Measurements from ENCODE around the gene RNF11. TPM values are rescaled to one million over a fixed set of nuclear protein-coding genes. Genes with fewer than 3 reads are reported as not detected.

The RNF11 gene
- total and polyA plus RNA-seq, 2 of the 8 experiments (the other 6 are each of a cell fraction or from before 2014, with no cell fraction given): 49.6 to 54.2 TPM

GRCh38 chr1:51302270-51302669, 66.2 kb downstream of the RNF11 start:
- Histone ChIP-seq H3K4me3 (ENCODE audit: extremely low read depth in 1 of 4, insufficient read depth in 2 of 4, low read depth in 3 of 4, low read length in 4 of 4) (no peak overlapping the region), H2AK5ac (ENCODE audit: low read depth, low read length) (no peak overlapping the region), H4K5ac (ENCODE audit: insufficient read length, low read depth, low read length) (no peak overlapping the region), H3K36me3 (ENCODE audit: control insufficient read depth in 2 of 4, insufficient read depth in 4 of 4, low read length in 3 of 4) (no peaks in the 10 kb centered on the region), H3K18ac (ENCODE audit: extremely low read depth, low read length) (no peak overlapping the region), H3K23me2 (ENCODE audit: low read depth, low read length) (no peaks in the 10 kb centered on the region), H2BK20ac (ENCODE audit: low read length) (no peak overlapping the region), H2AFZ (ENCODE audit: low read length) (no peak overlapping the region), H3K9ac (replicated peaks in 1 of 4; ENCODE audit: extremely low read depth in 1 of 4, low read depth in 3 of 4, low read length in 3 of 4) (no peak overlapping the region), H3K4me2 (ENCODE audit: insufficient read depth in 1 of 2, low read depth in 2 of 2, low read length in 2 of 2) (no peak overlapping the region), H3K4ac (replicated peaks; ENCODE audit: insufficient read length, low read depth, low read length) (no peak overlapping the region), H3K23ac (ENCODE audit: insufficient read length) (no peak overlapping the region), H2BK12ac (ENCODE audit: low read depth, low read length) (no peak overlapping the region), H3K4me1 (replicated peaks in 1 of 4; ENCODE audit: control insufficient read depth in 3 of 4, insufficient read depth in 4 of 4, low read length in 3 of 4) (peaks cover 0 to 6% (median under 1%) of the 10 kb centered on the region in 4 experiments; a peak in 1 of 7 replicates), H3K27me3 (replicated peaks in 1 of 4; ENCODE audit: control insufficient read depth in 3 of 4, extremely low read depth in 1 of 4, insufficient read depth in 3 of 4, low read length in 3 of 4) (no peaks in the 10 kb centered on the region; a peak in 1 of 7 replicates), H2BK15ac (ENCODE audit: low read length) (no peak overlapping the region), H3K9me3 (ENCODE audit: insufficient read depth in 2 of 2, low read depth in 1 of 2, low read length in 1 of 2) (peaks cover 0 to 3% of the 10 kb centered on the region in 2 experiments; a peak in 2 of 4 replicates), H3K79me1 (ENCODE audit: low read depth, low read length) (no peaks in the 10 kb centered on the region), H3K27ac (ENCODE audit: low read depth, low read length) (no peak overlapping the region), H3K14ac (ENCODE audit: insufficient read length) (no peak overlapping the region), H4K91ac (replicated peaks; ENCODE audit: insufficient read length, low read length) (peak overlapping the region; percentile 26), H2BK5ac (ENCODE audit: low read depth, low read length) (no peak overlapping the region), H4K8ac (ENCODE audit: extremely low read depth, insufficient read depth, low read length) (peak overlapping the region; percentile 37), H4K20me1 (replicated peaks in 1 of 2; ENCODE audit: control insufficient read depth in 1 of 2, insufficient read depth in 2 of 2, low read length in 2 of 2) (no peaks in the 10 kb centered on the region), H2BK120ac (replicated peaks; ENCODE audit: low read depth, low read length) (no peak overlapping the region), H3K56ac (replicated peaks; ENCODE audit: insufficient read length, low read depth, low read length) (no peak overlapping the region), H3K79me2 (ENCODE audit: control insufficient read depth in 1 of 2, insufficient read depth in 2 of 2, low read length in 2 of 2) (no peaks in the 10 kb centered on the region; a peak in 1 of 4 replicates)
- no peak for FAIRE-seq
- ChIA-PET CTCF (ENCODE audit: partially characterized antibody) (interaction anchor here (0.5 kb wide), 1 partner anchor 324 kb away, joined by 3 read pairs; no protein-coding TSS in a partner anchor), POLR2A (ENCODE audit: partially characterized antibody) (interaction anchor here (0.8 kb wide), 1 partner anchor 79 kb away, joined by 3 read pairs; no protein-coding TSS in a partner anchor)
- whole genome bisulfite sequencing, 2 experiments (ENCODE audit: extremely low coverage in 1 of 2, insufficient coverage in 1 of 2, insufficient read length in 1 of 2, insufficient replicate concordance in 2 of 2, low coverage in 1 of 2, low lambda C conversion rate in 2 of 2, missing lambda C conversion rate in 1 of 2): 93% methylated on average over 9 of the region's 10 CpGs; no CpG with 5 or more reads in 1 of the 2 experiments
- DNase-seq (ENCODE audit: low read depth in 1 of 2, low spot score in 2 of 2): no peak
- no peak for TF ChIP-seq MAFK (IDR thresholded peaks at IDR 0.05; ENCODE audit: low read depth, low read length)
- no peak for TF ChIP-seq SAP30 (IDR thresholded peaks at IDR 0.05; ENCODE audit: insufficient read depth, insufficient replicate concordance, low read length)
- TF ChIP-seq BRCA1 (IDR thresholded peaks at IDR 0.05; ENCODE audit: low read depth, low read length): no peak
- no peak for TF ChIP-seq CBX5 (IDR thresholded peaks at IDR 0.05; ENCODE audit: low read depth, low read length)
- TF ChIP-seq BACH1 (IDR thresholded peaks at IDR 0.05; ENCODE audit: low read length): no peak
- no peak for TF ChIP-seq TAF1 (IDR thresholded peaks at IDR 0.05; ENCODE audit: low read depth, low read length)
- TF ChIP-seq EZH2 (IDR thresholded peaks at IDR 0.05; ENCODE audit: low read depth, low read length, severe bottlenecking): no peak
- TF ChIP-seq CTCF (IDR thresholded peaks at IDR 0.05; ENCODE audit: control extremely low read depth in 1 of 3, insufficient read depth in 1 of 3, low read depth in 1 of 3, low read length in 3 of 3): no peak
- no peak for TF ChIP-seq ATF2 (IDR thresholded peaks at IDR 0.05; ENCODE audit: low read length)
- TF ChIP-seq SP1 (IDR thresholded peaks at IDR 0.05; ENCODE audit: low read depth, low read length): no peak
